T-helper 2 cell treated with Interferon-gamma antibody and Interleukin-4, amounts not matched to agents 100 ng/mL and 5 ng/mL, for 36 hours (primary cell): ENCODE results near the gene DNA2. TPM values are rescaled to one million over a fixed set of nuclear protein-coding genes. Genes with fewer than 3 reads are reported as not detected.
"Not testable (repeated sequence)": the region's sequence is repeated elsewhere in the genome, so short reads cannot be mapped to it uniquely, and the experiment has no call there.

Source experiments
- intact Hi-C: fragments of 100-400 bp; cut with micrococcal nuclease; formaldehyde crosslinking; loops from one replicate; pipeline ENCODE4 v1.15.1; 2023
- total RNA-seq: library from RNA; stranded (reverse); gene quantifications from 2 replicates; pipeline ENCODE4 v1.2.3, GENCODE V29; 2022

DNA2 gene
- total RNA-seq, 1 donor from 2014 or later: 48.0 TPM

DNA sequence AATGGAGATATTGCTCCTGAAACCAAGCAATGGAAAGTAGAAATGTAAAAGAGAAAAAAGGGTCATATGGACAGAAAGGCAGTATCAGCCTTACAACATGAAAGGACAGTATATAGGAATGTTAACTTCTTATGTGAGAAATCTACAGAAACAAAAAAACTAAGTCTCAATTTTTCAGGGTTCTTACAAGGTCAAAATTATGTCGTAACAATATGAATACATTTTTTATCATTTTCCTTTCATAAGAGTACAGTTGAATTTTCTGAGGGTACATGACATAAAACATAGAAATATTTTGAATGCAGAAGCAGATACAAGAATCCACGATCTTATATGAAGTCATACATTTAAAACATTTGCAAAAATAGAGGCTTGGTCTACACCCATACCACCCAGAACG, 10.7 kb downstream of the DNA2 start:
- intact Hi-C loops: no loop called here

DNA sequence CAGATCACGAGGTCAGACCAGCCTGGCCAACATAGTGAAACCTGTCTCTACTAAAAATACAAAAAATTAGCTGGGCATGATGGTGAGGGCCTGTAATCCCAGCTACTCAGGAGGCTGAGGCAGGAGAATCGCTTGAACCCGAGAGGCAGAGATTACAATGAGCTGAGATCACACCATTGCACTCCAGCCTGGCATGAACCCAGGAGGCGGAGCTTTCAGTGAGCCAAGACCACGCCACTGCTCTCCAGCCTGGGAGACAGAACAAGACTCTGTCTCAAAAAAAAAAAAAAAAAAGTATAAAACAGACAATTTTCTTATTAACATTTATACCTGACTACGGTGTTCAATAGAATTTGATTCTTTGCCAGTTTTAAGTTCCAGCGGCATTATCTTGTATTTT, 22.1 kb downstream of the DNA2 start:
- intact Hi-C loops: not testable (repeated sequence)

DNA sequence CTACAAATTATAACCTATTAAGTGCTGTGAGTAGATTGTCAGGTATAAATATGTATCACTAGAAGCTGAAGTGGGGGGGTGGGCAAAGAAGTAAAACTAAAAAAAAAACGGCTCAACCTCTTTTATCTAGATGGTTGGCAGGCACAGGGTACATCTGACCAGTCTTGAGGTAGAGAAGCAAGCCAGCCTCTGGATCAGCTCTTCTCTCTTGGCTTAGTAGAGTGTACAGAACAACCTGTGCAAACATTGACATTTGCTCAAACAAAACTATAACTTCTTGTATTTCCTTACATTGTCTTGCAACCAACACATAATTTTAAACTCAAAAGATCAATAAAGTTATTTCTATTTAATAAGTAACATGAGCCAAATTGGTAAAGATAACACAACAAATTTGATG, 25.6 kb downstream of the DNA2 start:
- intact Hi-C loops: no loop called here

DNA sequence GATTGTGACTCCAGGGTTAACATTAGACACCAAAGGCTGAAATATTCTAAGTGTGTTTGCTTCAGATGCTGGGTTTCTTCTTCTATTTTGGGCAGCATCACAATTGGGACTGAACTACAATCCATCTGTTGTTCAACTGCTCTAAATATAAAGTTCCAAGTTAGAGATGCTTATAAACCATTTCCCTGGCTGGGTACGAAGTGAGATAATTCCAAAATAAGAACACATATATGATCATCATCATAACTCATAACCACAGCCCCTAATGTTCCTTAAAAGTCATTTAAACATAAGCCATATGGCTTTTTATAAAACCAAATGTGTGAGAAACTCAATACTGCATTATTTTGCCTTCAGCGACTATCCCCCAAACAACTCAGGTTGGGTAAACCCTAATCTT, 28.8 kb downstream of the DNA2 start:
- intact Hi-C loops: no loop called here

DNA sequence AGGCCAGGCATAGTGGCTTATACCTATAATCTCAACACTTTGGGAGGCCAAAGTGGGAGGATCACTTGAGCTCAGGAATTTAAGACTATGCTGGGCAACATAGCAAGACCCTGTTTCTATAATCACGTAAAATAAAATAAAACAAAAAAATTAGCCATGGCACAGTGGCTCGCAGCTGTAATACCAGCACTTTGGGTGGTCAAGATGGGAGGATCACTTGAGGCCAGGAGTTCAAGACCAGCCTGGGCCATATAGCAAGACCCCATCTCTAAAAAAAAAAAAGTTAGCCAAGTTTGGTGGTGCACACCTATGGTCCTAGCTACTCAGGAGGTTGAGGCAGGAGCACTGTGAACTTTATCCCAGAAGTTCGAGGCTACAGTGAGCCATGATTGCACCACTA, 30.9 kb downstream of the DNA2 start:
- intact Hi-C loops: no loop called here

DNA sequence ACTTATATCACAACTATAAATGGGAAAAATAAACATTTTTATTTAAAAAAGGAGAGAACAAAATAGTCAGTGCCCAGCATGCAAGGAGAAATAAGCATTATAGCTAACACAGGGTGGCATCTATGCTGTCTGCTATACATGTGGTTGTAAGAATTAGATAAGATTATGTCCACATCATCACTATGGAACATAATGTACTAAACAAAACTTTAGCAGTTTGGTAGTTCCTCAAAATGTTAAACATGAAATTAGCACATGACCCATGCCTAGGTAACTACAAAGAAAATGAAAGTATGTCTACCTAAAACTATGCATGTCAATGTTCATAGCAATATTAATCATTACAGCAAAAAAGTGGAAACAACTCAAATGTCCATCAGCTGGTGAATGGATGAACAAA, 36.0 kb downstream of the DNA2 start:
- intact Hi-C loops: no loop called here

DNA sequence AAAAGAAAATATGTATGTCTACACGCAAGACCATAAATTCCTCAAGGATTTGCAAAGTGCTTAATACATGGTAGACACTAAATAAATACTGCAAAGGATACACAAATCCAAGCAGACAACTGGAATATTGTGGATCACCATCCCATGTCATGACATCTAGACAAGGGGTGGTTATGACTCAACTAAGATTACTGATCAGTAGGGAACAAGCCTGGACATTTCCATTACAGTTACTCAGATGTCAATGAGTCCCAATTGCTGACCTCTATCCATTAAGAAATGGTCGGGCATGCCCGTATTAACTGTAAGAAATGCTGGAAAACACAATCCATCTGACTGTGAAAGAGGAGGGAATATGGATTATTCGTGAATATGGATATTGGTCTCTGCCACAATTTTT, 37.1 kb downstream of the DNA2 start:
- intact Hi-C loops: no loop called here

DNA sequence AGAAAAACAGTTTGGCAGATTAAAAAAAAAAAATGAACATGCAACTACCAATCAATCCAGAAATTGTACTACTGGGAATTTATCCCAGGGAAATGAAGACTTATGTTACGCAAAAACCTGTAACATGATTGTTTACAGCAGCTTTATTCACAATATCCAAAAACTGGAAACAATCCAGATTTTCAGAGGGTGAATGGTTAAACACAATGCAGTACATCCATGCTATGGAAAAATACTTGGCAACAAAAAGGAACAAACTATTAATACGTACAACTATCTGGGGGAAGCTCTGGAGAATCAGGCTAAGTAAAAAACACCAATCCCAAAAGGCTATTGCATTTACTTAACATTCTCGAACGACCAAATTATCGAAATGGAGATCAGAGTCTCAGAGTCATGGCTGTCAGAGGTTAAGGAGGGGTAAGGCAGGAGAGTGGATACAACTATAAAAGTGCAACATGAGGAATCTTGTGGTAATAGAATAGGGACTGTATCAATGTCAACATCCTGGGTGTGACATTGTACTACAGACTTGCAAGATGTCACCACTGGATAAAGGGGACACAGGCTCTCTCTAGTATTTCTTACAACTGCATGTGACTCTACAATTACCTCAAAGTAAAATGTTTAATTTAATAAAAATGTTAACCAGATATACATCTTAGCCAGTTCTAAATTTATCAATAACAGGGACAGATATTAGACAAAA, 43.2 kb downstream of the DNA2 start:
- intact Hi-C loops: no loop called here

DNA sequence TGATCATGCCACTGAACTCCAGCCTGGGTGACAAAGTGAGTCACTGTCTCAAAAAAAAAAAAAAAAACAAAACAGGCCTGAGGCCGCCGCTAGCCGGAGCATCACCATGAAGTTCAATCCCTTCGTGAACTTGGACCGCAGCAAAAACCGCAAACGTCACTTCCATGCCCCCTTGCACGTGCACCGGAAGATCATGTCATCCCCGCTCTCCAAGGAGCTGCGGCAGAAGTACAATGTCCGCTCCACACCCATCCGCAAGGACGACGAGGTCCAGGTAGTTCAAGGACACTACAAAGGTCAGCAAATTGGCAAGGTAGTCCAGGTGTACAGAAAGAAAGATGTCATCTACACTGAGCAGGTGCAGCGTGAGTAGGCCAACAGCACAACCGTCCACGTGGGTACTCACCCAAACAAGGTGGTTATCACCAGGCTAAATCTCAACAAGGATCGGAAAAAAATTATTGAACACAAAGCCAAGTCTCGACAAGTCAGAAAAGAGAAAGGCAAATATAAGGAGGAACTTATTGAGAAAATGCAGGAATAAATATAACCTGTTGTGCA, 47.2 kb downstream of the DNA2 start:
- intact Hi-C loops: no loop called here

DNA sequence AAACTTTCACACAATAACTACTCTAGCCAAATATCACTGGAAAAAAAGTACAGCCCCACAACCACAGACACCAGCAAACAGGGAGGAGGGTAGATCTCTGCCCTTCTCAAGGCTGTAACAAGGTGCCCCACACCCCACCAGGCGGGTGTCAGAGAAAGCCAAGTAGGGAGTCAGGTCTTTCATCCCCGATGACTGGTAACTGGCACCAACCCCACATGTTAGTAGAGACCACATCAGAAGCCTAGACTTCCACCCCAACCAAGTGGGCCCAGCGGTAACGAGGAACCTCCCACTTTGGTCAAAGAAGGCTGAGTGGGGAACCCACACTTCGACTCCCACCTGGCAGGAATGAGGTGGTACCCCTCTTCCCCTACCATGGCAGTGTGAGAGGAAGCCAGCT, 48.3 kb downstream of the DNA2 start:
- intact Hi-C loops: no loop called here

DNA sequence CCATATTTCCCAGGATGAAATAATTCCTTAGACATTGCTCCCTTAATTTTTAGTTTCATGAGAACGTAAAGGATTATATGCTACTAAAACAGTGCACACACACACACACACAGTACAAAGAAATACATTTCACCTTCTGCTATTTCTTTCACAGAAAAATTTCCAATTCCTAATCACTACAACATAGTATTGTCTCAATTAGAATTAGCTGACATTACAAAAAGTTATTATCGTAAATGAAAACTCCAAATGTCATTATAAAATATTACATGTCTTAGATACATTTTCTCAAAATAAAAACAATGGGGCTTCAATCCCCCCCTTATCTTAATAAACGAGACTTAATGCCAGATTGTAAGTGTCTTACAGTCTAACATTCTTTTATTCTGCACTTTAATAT, 52.4 kb downstream of the DNA2 start:
- intact Hi-C loops: no loop called here

DNA sequence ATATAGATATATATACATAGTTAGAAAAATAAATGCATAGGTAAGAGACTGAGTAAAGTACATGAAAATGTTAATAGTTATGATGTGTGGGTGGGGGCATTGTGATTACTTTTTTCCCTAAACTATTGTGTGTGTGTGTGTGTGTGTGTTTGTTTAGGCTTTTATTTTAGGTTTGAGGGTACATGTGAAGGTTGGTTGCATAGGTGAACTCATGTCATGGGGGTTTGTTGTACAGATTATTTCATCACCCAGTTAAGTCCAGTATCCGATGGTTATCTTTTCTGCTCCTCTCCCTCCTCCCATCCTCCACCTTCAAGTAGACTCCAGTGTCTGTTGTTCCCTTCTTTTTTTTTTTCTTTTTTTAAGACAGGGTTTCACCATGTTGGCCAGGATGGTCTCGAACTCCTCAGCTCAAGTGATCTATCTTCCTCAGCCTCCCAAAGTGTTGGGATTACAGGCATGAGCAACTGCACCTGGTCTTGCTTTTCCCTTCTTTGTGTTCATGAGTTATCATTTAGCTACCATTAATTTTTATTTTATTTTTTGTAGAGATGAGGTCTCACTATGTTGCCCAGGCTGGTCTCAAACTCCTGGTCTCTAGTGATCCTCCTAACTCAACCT, 62.8 kb downstream of the DNA2 start:
- intact Hi-C loops: loop anchor here (5.0 to 10.0 kb wide), 3 partner anchors 63 to 334 kb away; partner anchors contain the start of genes DNA2, HERC4, HNRNPH3 and PBLD

DNA sequence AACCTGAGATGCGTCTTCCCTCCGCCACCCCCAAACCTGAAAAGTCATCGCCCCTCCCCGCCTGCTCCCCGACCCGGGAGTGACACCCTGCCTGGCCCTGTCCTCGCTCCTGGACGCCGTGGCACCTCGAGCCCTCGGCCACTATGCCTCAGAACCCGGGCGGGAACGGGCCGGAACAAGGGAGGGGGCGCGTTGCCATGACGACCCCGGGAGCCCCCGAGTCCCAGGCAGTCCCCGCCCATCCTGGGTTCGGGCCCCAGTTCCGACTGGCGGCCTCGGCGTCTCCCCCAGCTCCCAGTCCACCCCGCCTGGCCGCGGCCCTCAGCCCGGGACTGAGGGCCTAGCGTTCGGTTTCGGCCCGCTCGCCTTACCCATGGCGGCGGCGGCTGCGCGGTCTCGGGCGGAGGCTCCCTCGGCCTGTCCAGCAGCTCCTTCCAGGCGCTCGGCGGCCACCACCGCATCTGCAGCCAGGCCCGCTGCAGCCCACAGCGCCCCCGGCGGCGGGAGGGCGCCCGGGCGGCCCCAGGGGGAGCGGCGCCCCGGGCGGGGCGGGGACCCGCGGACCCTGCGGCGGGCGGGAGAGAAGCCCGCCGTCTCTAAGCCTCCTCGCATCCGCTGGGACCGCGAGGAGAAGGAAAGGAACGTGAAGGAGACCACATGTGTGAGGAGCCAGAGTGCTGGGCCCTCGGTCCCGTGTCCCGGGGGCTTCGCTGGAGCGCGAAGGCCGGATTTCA, 64.8 kb downstream of the DNA2 start, which contains the start of gene RUFY2:
TSS of gene RUFY2 (minus strand) at position 463 of the 734 bp plus-strand sequence. CDS start at position 375, 88 bp downstream.
- intact Hi-C loops: loop anchor here (2.0 to 10.0 kb wide), 4 partner anchors 65 to 494 kb away; partner anchors contain the start of genes DDX50, DNA2, HERC4 and HNRNPH3

DNA sequence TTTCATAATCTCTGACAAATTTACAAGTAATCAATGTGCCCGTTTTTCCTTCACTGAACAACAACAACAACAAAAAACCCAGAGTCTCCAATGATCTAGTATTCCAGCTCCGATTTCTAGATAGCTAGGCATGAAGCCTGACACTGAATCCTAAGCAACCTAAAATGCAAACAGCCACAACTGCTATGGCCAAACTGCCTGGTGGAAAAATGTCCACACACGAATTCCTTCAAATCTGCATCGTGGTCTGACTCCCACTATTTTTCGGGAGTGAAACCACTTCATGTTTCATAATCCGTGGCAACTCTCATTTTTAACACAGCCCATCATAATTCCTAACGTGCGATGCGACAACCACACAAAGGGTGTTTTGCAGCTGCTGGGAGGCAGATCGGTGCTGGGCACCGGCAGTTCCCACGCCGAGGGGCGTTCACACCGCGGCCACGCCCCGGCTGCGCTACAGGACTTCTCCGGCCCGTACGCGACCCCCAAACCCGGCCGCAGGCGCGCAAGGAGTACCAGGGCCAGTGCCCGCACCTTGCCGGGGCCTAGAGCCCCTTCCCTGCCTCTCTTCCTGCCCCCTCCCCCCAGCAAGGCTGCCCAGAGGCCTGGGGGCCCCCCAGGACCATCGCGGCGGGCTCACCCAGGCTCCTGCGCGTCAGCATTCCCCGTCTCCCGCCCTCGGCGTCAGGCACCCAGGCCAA, 65.5 kb downstream of the DNA2 start:
- intact Hi-C loops: loop anchor here (2.0 to 10.0 kb wide), 4 partner anchors 66 to 495 kb away; partner anchors contain the start of genes DDX50, DNA2, HERC4 and HNRNPH3

DNA sequence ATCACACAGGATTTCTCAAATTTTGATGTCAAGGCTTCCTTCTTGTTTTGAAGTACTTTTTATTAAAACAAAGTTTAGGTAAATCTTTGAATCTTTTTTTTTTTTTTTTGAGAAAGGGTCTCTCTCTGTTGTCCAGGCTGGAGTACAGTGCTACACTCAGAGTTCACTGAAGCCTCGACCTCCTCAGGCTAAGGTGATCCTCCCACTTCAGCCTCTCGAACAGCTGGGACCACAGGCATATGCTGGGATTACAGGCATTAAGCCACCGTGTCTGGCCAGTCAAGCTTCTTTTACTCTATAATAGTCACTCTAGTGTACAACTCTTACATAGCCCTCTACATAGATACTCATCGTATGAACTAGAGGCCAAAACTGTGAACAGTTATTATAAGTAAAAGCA, 68.1 kb downstream of the DNA2 start:
- intact Hi-C loops: loop anchor here (10.0 kb wide), 1 partner anchor 329 kb away; the partner anchor contains the start of gene HERC4

DNA sequence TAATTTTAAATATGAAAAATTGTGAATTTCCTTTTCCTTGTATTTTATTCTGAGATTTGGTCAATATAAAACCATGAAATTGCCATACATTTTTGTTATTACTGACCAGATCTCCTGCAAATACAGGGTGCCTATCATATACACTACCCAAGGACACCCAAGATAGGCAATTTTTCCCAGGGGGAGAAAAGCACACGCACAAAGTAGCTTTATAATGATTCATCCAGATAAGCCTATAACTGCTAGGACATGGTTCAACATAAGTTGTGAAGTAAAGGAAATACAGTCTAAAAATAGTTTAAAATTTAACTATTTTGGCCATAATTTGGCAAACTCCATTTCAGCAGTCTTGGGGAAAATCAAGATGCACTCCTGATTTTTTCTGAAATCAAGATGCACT, 69.5 kb downstream of the DNA2 start:
- intact Hi-C loops: loop anchor here (10.0 kb wide), 1 partner anchor 327 kb away; the partner anchor contains the start of gene HERC4

DNA sequence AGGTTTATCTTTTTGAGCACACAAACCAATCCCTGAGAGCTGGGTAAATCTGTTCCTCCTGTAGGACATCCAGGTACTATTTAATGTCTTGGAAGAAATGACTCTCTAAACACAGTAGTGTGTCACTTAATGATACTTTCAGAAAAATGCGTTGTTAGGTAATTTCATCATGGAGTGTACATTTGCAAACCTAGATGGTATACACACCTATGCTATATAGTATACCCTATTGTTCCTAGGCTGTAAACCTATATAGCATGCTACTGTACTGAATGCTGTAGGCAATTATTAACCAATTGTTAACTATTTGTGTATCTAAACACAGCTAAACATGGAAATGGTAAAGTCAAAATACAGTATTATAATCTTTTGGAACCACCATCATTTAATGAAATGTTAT, 74.8 kb downstream of the DNA2 start:
- intact Hi-C loops: no loop called here

DNA sequence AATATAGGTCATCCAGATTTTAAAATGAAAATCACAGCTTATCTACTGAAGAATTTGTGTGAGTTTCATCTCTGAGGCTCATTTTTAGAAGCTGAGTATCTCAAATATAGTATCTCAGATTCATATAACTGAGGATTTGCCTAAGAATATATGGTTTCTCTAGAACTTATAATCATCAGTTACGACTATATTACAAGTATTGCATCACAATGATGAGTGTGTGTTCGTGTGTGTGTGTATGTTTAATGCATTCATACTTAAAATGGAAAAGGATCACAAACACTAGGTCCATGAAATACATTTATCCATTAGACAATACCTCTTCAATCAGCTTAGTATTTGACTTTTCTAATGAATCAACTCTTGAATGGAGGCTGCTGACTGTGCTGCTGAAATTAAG, 86.0 kb downstream of the DNA2 start:
- intact Hi-C loops: no loop called here

DNA sequence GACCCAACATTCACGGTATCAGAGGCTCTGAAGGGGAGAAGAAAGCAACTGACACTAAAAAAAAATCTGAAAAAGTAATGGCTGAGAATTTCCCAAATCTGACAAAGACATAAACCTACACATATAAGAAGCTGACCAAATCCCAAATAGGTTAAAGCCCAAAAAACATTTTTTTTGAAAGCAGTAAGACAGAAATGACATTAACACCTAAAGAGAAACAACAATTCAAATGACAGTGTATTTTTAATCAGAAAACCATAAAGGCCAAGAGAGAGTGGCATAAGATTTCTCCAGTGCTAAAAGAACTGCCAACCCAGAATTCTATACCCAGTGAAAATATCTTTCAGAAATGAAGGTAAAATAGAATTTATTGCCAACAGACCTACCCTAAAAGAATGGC, 100.2 kb downstream of the DNA2 start:
- intact Hi-C loops: no loop called here

DNA sequence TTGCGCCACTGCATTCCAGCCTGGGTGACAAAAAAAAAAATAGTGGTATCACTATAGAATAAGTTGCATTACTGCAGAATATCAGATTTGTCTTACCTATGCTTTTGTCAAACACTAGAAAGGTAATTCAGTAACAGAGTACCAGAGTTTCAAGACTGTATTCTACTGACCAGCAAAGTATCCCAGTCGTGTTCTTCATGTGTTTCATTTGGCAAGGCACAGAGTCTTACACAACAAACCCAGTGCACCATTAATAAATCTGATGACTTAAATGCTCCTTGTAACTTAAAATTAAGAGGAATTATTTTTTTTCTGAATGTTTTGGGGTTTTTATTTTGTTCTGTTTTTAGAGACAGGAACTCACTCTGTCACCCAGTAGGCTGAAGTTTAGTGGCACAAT, 104.7 kb downstream of the DNA2 start:
- intact Hi-C loops: no loop called here

DNA sequence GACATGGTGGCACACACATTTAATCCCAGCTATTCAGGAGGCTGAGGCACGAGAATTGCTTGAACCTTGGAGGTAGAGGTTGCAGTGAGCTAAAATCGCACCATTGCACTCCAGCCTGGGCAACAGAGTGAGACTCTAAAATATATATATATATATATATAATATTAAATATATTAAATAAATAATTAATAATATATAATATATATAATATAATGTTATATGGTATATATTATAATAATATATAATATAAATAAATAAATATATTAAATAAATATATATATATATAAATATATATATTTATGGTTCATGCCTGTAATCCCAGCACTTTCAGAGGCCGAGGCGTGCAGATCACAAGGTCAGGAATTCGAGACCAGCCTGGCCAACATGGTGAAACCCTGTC, 105.2 kb downstream of the DNA2 start:
- intact Hi-C loops: no loop called here
